NAMALWA (cell line): ENCODE results near the gene HCRTR1.

Experiments used
- DNase-seq: peaks from one replicate; pipeline ENCODE4 v3.0.0-alpha.2; 2015; ENCODE audit warnings: low spot score

The HCRTR1 gene

DNA sequence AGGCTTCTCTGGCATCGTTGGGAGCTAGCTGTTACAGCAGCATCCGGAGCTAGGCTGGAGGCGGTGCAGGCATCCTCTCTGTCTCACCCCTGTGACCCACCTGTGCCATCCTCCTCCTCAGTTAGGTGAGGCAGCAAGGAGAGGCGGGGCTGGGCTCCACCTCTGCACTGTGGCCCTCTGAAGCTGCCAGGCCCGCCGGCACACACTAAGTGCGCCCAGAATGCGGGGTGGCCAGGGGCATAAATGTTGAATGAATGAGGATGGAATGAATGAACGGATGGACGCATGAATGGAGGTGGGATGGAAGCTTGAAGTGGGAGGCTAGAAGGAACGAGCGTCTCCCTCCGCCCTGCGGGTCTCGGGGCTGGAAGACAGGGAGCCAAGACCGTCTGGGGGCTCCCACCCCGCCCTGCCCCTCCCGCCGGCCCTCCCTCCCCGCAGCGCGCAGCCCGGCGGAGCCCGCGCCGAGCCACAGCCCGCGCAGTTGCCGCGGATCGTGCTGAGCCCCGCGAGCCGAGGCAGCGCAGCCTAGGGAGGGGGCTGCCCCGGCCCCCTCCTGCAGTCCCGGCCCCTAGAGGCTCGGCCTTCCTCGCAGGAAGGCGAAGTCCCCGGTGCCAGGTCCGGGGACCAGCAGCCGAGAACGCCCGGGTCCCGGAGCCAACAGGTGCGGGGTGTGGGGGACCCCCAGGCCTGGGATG lies at the start of gene HCRTR1:
Gene HCRTR1 (plus strand): TSS at position 472 of the 698 bp plus-strand sequence. CDS start 1,504 bp downstream, outside the sequence.
- no peak for DNase-seq

DNA sequence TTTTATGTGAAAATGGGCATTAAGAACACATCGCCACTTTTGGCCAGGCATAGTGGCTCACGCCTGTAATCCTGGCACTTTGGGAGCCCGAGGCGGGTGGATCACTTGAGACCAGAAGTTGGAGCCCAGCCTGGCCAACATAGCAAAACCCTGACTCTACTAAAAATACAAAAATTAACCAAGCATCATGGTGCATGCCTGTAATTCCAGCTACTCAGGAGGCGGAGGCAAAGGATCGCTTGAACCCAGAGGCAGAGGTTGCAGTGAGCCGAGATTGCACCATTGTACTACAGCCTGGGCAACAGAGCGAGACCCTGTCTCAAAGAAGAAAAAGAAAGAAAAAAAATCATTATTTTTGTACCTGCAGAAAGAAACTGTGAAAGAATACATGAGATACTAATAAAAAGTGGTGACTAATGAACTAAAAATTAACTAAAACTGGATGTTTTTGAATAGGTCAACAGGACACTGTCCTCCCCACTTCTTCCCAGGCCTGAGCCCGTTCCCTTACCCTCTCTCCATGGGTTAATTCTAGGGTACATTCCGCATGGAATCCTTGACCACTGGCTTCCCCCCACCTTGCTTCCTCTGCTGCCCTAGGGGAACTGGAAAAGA lies 49.4 kb upstream of the HCRTR1 start:
- no peak for DNase-seq

DNA sequence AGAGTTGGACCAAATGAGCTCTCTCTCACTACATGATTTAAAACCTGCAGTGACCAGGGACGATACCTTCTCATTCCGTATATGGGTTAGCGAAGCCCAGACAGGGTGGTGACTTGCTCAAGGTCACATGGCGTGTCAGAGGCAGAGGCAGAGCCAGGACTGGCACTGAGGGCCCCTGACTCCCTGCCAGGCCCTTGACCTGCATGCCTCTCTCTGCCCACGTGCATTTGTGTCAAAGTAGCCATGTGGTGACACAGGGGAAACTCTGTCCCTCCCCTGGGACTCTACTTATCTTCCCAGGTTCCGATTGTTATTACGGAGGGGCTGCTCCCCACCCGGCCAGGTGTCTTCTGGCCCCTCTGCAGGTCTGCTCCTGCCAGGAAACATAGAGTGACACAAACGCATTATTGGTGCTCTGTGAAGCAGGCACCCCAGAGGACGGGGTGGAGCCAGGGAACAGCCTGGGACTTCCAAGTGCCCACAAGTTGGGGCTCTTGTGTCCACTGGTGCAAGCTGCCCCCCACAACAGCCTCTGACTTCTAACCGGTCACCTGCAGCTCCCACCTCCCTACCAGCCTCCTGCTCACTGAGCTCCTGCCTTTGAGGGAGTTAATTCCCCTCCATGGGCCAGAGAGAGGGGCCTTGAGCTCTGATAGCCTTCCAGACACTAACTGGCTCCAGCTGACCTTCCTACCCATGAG lies 48.4 kb upstream of the HCRTR1 start:
- DNase-seq: no peak

DNA sequence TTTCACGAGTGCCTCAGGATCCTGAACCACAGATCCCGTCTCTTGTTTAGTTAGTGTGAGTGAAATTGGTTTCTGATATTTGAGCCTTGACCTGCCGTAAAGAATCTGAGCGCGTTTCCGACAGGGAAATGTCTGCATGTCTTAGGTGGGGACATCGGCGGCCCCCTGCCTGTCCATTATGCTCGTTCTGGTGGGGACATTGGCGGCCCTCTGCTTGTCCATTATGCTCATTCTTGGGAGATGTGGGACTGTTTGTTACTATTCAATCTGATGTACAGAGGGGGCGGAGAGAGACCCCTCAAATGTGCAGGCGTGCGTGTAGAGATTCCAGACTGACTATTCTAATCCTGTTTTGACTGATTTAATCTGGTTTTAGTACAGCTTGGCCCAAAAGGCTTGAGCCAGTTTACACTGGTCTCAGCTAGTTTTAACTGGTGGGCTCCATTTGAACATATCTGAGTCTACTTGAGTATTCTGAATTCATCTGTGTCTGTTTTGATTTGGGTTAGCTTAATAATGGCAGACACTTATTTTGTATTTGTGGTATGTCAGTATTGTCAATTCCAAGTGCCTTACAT lies 47.8 kb upstream of the HCRTR1 start:
- no peak for DNase-seq

DNA sequence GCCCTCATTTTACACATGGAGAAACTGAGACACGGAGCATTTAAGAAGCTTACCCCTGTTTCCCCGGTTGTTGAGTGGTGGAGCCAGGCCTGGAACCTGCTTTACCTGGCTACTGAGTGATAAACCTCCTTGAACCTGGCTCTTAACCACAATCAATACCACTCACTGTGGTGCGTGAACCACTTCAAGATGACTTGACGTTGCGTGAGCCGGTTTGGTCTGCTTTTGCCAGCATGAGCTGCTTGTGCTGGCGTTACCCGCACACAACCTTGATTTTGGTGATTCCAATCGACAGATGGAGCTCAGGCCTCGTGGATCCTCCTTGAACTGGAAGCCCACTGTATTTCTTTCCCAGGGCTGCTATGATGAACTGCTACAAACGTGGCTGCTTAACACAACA lies 47.3 kb upstream of the HCRTR1 start:
- no peak for DNase-seq

DNA sequence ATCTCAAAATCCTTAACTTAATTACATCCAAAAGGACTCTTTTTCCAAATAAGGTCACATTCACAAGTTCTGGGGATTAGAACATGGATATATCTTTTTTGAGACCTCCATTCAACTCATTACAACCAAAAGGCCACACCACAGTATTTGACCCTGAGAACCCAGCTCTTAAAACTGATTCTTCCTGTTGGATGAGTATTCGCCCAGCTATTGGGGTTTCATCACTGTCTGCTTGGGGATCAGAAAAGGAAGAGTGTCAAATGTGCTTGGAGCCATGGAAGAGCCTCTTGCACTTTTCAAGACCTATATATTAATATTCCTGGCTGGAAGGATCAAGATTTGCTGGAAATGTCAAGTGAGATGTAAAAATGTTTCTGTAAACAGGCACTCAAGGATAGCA lies 46.6 kb upstream of the HCRTR1 start:
- no peak for DNase-seq

DNA sequence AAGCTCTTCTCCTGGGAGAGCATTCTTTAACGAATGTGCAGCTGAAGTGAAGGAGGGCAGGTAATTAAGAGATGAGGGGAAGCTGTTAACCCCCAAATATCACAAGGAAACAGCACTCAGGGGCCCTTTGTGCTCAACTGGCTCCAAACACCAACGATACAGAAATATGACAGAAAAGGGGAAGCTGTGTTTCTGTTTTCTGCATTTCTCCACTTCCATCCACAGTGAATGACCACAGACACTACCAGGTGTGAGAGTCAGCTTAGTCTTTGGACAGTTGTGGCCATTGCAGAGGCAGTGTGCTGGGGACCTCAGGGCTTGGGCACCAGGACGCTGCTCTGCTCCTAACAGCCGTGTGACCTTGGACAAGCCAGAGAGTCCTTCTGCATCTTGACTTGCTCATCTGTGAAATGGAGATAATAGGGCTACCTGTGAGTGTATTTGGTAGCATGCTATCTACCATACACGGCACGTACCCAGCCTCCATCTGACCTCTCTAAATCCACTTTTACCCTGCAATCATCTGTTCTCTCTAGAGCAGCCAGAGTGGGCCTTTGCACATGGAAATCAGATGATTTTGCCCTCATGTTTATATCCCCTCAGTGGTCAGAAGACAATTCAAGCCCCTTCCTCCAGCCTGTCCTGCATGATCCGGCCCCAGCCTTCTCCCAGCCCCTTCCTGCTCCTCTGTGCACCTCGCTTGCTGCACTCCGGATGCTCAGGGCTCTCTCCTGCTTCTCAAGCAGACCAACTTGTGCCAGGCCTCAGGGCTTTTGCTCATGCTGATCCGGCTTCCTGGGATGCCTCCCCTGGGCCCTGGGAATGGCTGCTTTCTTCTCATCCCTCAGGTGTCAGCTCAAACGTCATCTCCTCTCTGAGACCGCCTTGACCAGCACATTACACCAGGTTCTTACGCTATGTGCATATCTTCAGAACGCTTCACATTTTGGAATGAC lies 45.9 kb upstream of the HCRTR1 start:
- no peak for DNase-seq

DNA sequence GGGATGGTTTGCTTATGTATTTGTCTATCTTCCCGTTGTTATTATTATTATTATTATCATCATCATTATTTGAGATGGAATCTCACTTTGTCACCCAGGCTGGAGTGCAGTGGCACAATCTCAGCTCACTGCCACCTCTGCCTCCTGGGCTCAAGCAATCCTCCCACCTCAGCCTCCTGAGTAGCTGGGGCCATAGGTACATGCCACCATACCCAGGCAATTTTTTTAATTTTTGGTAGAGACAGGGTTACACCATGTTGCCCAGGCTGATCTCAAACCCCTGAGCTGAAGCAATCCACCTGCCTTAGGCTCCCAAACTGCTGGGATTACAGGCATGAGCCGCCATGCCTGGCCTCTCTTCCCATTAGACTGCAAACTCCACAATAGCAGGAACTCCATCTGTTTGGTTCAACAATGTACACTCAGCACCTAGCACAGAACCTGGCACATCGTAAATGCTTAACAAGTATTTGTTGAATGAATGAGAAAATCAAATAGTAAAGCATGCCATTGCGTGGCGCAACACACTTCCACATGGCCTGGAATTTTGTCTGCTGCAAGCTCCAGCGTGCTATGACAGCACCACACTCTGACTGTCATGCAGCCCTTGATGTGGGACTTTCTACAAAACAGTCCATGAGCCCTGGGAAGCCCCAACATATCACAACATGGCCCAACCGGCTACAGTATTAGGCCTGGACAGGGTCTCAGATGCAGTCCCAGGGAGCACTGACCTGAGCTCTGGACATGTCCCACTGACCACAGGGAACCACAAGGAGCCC lies 45.0 kb upstream of the HCRTR1 start:
- DNase-seq: no peak

DNA sequence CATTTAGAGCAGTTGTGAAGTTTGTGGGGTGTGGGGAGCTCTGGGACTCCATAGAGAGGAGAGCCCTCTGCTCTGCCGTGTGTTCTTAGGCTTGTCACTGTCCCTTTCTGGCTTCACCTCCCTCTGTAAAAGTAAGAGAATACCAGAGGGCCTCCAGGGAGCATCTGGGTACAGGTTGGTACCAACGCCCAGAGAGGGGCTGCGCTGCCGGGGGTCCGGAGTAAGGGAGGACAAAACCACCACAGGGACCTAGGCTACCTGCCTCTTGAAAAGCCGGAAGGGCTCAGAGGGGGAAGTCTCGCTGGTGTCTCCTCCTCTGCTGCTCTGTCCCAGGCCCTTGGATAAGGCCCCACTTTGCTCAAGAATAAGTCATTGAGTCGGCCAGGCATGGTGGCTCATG lies 44.2 kb upstream of the HCRTR1 start:
- DNase-seq: no peak

DNA sequence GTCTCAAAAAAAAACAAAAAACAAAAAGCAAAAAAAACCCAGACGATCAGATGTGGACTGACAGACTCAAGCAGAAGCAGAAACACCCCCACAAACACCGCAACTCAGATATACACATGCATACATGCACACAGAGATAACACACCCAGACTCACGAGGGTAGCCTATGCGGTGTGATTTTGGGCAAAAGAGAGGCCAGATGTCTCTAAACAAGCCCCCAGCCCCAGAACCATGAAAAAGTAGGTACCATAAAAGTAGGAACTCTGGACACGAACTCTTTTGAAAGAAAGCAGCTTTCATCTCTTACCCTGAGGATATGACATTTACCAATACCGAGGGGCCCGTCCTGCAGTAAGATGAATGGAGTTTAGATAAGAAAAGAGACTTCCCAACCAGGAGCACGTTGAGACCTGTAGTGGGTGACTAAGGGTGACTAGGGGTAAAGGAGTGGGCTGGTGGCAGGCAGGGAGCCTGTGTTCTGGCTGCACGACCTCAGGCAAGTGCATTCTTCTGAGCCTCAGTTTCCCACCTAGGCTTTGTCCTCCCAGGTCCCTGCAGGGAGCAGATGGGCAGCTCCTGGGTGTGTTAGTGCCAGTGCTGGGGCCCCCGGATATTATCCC lies 42.6 kb upstream of the HCRTR1 start:
- no peak for DNase-seq

DNA sequence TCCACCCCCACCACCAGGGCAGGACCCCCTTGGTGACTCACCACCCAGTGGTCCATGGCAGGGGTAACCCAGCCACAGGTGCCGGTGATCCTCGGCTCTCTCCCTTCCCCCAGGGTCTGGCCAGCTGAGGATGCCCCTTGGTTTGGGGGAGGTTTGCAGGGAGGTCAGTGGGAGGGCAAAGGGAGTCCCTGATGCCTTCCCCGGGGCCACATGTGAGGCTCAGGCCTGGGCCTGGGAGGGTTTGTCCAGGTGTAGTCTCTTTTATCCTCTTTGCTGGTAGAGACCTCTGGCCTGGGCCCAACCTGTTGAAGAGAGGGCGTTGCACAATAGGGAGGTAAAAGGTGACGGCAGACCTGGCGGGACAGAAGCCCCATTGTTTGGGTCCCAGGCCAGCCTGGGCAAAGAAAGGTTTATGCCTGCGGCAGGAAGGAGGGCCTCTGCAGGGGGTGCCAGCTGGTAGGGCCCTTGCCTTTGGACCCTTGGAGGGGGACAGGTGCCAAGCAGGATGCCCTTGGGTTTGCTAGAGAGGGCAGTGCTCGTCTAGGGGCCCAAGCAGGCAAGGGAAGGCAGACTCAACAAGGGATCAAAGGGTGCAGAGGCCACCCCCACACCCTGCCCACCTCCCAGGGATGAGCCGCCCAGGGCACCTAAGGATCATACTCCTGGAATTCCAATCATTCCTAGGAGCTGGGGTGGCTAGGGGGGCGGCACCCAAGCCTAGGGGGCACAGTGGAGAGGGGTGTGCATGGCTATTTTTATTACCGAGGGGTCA lies 41.9 kb upstream of the HCRTR1 start:
- DNase-seq: no peak

DNA sequence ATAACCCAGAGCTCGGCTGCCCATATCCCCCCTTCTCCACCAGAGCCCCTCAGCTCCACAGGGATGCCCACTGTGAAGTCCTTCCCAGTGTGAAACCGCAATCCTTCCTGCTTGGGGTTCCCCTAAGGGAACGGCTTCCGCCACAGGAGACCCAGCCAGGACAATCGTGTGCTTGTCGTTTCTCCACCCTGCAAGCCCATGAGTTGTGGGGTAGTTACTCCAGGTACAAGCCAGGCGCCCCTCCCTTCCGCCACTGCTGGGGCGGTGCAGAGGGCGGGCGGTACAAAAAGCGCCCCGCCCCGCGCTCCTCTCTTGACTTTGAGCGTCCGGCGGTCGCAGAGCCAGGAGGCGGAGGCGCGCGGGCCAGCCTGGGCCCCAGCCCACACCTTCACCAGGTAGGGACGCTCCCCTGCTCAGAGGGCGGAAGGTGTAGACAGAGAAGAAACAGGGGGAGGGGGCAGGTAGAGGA lies 41.3 kb upstream of the HCRTR1 start, which contains the start of gene TINAGL1:
Gene TINAGL1 (plus strand): TSS at position 315 of the 469 bp plus-strand sequence. CDS start 634 bp downstream, outside the sequence.
- no peak for DNase-seq

DNA sequence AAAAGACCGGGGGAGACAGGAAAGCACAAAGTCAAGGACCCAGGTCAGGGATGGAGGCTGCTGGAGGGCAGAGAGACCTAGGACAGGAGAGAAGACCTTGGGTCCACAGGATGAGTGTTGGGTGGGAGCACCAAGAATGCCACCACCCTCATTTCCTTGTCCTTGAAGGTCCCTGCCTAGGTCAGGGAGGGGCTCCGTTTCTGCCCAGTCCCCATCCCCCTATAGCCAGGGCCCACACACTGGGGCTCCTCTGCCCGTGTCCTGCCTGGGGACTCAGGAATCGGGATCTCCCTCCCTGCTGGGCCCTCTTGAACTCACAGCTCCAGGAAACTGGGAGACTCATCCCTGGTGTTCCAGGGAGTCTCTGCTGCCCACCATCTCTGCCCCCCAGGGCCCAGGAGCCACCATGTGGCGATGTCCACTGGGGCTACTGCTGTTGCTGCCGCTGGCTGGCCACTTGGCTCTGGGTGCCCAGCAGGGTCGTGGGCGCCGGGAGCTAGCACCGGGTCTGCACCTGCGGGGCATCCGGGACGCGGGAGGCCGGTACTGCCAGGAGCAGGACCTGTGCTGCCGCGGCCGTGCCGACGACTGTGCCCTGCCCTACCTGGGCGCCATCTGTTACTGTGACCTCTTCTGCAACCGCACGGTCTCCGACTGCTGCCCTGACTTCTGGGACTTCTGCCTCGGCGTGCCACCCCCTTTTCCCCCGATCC lies 40.6 kb upstream of the HCRTR1 start:
- no peak for DNase-seq

DNA sequence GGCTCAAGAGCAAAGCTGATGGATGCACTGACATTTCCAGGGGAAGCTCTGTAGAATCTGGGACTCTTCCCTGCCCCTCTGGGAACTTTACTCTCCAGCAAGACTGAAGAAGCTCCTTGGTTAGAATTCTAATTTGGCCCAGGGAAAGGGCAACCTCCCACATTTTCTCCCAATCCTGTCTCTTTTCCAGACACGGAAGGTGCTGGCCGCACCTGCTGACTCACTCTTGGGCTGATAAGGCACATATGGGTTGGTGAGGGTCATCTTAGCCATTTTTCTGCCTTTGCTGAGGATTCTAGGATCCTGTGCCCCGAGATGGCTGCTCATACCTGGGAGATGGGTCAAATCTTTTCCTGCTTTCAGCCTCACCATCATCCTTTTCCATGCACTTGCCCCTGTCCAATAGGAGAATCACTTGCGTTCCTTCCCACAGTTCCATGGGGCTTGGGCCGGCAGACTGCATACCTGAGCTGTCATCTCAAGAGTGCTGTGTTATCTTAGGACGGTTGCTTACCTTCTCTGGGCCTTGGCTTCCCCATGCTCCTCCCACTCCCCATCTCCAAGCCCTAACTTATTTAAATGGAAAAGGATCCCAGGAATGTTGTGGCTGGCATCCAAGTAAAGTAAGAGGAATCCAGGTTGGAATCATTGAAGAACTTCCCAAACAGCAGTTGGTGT lies 39.8 kb upstream of the HCRTR1 start:
- no peak for DNase-seq

DNA sequence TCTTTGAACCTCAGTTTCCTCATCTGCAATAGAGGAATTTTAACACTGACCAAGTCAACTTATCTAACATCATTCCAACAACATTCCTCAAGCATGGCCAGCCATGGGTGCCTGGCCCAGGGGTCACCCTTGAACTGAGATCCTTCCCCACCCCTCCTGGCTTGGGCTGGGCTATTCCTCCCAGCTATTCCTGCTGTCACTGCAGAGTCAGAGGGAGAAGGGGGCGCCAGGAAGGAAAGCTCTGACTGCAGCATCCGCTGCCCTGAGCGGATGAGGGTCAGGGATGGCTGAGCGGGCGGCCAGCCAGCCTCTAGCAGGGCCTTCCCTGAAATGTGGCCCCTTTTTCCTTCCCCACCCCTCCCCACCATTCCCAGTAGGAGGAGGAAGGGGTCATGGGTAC lies 38.1 kb upstream of the HCRTR1 start:
- DNase-seq: no peak

DNA sequence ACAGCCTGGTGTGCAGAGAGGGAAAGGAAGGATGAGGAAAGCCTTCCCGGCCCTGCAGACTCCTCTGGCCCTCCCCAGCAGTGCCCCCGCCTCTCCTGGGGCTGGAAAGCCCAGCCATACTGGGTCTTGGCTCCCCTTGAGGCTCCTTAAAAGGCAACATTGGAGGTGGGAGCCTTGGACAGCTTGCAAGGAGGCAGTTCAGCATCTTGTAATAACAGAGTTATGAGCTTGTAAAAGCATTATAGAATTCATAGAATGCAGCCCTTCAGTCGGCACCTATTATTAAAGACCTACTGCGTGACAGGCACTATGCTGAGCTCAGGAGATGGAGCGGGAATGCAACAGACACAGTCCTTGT lies 37.0 kb upstream of the HCRTR1 start:
- no peak for DNase-seq

DNA sequence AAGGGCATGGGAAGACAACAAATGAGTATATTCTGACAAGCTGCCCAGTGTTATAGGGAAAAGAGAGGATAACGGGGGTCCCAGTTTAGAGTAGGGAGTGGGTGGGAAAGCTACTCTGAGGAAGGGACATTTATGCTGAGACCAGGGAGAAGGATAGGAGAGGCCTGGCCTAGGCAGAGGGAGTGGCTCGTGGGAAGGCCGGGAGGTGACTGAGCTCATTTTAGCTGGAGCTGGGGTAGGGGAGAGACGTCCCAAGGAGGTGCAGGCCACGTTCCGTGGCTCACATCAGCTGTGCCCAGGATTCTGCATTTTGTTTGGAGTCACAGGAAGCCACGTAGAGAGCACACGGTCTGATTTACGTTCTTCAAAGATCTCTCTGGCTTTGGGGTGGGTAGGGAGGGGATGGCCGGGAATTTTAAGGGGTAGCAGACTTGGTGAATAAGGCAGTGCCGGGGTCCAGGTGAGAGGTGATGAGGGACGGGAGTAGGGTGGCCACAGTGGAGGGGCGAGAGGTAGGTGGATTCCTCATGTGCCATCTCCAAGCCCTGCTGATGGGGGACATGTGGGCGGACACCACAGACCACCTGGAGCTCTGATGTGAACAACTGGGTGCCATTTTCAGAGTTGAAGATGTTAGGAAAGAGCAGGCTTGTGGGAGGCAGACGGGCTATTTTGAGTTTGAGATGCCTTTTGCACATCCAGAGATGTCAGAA lies 36.4 kb upstream of the HCRTR1 start:
- no peak for DNase-seq
